ENCODE measurements around the gene COL6A3.

Gene COL6A3

GRCh38 chr2:237408335-237409000 is 5.5 kb downstream of the COL6A3 start:
- H3K36me3 Mint-ChIP-seq = no peaks in the 10 kb centered on the region
- no peaks in the 10 kb centered on the region for H3K4me1 Mint-ChIP-seq
- H3K9me3 Mint-ChIP-seq = no peaks in the 10 kb centered on the region
- no peaks in the 10 kb centered on the region for H3K27me3 Mint-ChIP-seq
- H3K4me3 Mint-ChIP-seq = no peak overlapping the region
- no peak overlapping the region for H3K27ac Mint-ChIP-seq

GRCh38 chr2:237407700-237408099 is 6.3 kb downstream of the COL6A3 start:
- Mint-ChIP-seq H3K4me1 (no peaks in the 10 kb centered on the region), H3K9me3 (no peaks in the 10 kb centered on the region), H3K4me3 (no peak overlapping the region), H3K27ac (no peak overlapping the region), H3K36me3 (no peaks in the 10 kb centered on the region), H3K27me3 (no peaks in the 10 kb centered on the region)

GRCh38 chr2:237406371-237406895 is 7.5 kb downstream of the COL6A3 start:
- H3K9me3 Mint-ChIP-seq = no peaks in the 10 kb centered on the region
- no peaks in the 10 kb centered on the region for H3K27me3 Mint-ChIP-seq
- no peak overlapping the region for H3K4me3 Mint-ChIP-seq
- no peaks in the 10 kb centered on the region for H3K4me1 Mint-ChIP-seq
- H3K36me3 Mint-ChIP-seq = no peaks in the 10 kb centered on the region
- no peak overlapping the region for H3K27ac Mint-ChIP-seq

GRCh38 chr2:237405605-237406004 is 8.4 kb downstream of the COL6A3 start:
- no peak overlapping the region for H3K4me3 Mint-ChIP-seq
- no peaks in the 10 kb centered on the region for H3K27me3 Mint-ChIP-seq
- H3K27ac Mint-ChIP-seq = no peak overlapping the region
- H3K9me3 Mint-ChIP-seq = no peaks in the 10 kb centered on the region
- no peaks in the 10 kb centered on the region for H3K36me3 Mint-ChIP-seq
- no peaks in the 10 kb centered on the region for H3K4me1 Mint-ChIP-seq

GRCh38 chr2:237405006-237405559 is 8.9 kb downstream of the COL6A3 start:
- Mint-ChIP-seq H3K27me3 (no peaks in the 10 kb centered on the region), H3K9me3 (no peaks in the 10 kb centered on the region), H3K4me1 (no peaks in the 10 kb centered on the region), H3K4me3 (no peak overlapping the region), H3K36me3 (no peaks in the 10 kb centered on the region), H3K27ac (no peak overlapping the region)

GRCh38 chr2:237404413-237404812 is 9.6 kb downstream of the COL6A3 start:
- H3K4me3 Mint-ChIP-seq = no peak overlapping the region
- H3K4me1 Mint-ChIP-seq = no peaks in the 10 kb centered on the region
- no peaks in the 10 kb centered on the region for H3K36me3 Mint-ChIP-seq
- no peaks in the 10 kb centered on the region for H3K27me3 Mint-ChIP-seq
- no peak overlapping the region for H3K27ac Mint-ChIP-seq
- H3K9me3 Mint-ChIP-seq = no peaks in the 10 kb centered on the region

GRCh38 chr2:237403024-237403882 is 10.7 kb downstream of the COL6A3 start:
- Mint-ChIP-seq H3K9me3 (no peaks in the 10 kb centered on the region), H3K4me1 (no peaks in the 10 kb centered on the region), H3K36me3 (no peaks in the 10 kb centered on the region), H3K27ac (no peak overlapping the region), H3K4me3 (no peak overlapping the region), H3K27me3 (no peaks in the 10 kb centered on the region)

GRCh38 chr2:237400199-237400598 is 13.8 kb downstream of the COL6A3 start:
- Mint-ChIP-seq H3K4me1 (no peaks in the 10 kb centered on the region), H3K27ac (no peak overlapping the region), H3K9me3 (no peaks in the 10 kb centered on the region), H3K27me3 (no peaks in the 10 kb centered on the region), H3K36me3 (no peaks in the 10 kb centered on the region), H3K4me3 (no peak overlapping the region)

GRCh38 chr2:237397072-237397471 is 16.9 kb downstream of the COL6A3 start:
- H3K27me3 Mint-ChIP-seq = no peaks in the 10 kb centered on the region
- H3K36me3 Mint-ChIP-seq = no peaks in the 10 kb centered on the region
- no peaks in the 10 kb centered on the region for H3K4me1 Mint-ChIP-seq
- no peaks in the 10 kb centered on the region for H3K9me3 Mint-ChIP-seq
- H3K4me3 Mint-ChIP-seq = no peak overlapping the region
- H3K27ac Mint-ChIP-seq = no peak overlapping the region

GRCh38 chr2:237393523-237393922 is 20.4 kb downstream of the COL6A3 start:
- Mint-ChIP-seq H3K9me3 (no peaks in the 10 kb centered on the region), H3K27ac (no peak overlapping the region), H3K4me3 (no peak overlapping the region), H3K36me3 (no peaks in the 10 kb centered on the region), H3K27me3 (no peaks in the 10 kb centered on the region), H3K4me1 (no peaks in the 10 kb centered on the region)

- H3K4me3 Mint-ChIP-seq = no peak overlapping the region
- no peaks in the 10 kb centered on the region for H3K27me3 Mint-ChIP-seq
- H3K27ac Mint-ChIP-seq = no peak overlapping the region
- no peaks in the 10 kb centered on the region for H3K9me3 Mint-ChIP-seq
- no peaks in the 10 kb centered on the region for H3K4me1 Mint-ChIP-seq
- no peaks in the 10 kb centered on the region for H3K36me3 Mint-ChIP-seq
These were observed 21.8 kb downstream of the COL6A3 start for GRCh38 chr2:237392186-237392585.

GRCh38 chr2:237391140-237391539 is 22.8 kb downstream of the COL6A3 start:
- H3K9me3 Mint-ChIP-seq = no peaks in the 10 kb centered on the region
- no peaks in the 10 kb centered on the region for H3K27me3 Mint-ChIP-seq
- no peak overlapping the region for H3K4me3 Mint-ChIP-seq
- H3K36me3 Mint-ChIP-seq = no peaks in the 10 kb centered on the region
- no peaks in the 10 kb centered on the region for H3K4me1 Mint-ChIP-seq
- no peak overlapping the region for H3K27ac Mint-ChIP-seq

GRCh38 chr2:237390235-237390634 is 23.7 kb downstream of the COL6A3 start:
- Mint-ChIP-seq H3K27me3 (no peaks in the 10 kb centered on the region), H3K9me3 (no peaks in the 10 kb centered on the region), H3K4me3 (no peak overlapping the region), H3K4me1 (no peaks in the 10 kb centered on the region), H3K36me3 (no peaks in the 10 kb centered on the region), H3K27ac (no peak overlapping the region)

GRCh38 chr2:237389831-237390230 is 24.1 kb downstream of the COL6A3 start:
- Mint-ChIP-seq H3K9me3 (no peaks in the 10 kb centered on the region), H3K36me3 (no peaks in the 10 kb centered on the region), H3K27ac (no peak overlapping the region), H3K4me1 (no peaks in the 10 kb centered on the region), H3K27me3 (no peaks in the 10 kb centered on the region), H3K4me3 (no peak overlapping the region)

GRCh38 chr2:237388036-237388435 is 25.9 kb downstream of the COL6A3 start:
- Mint-ChIP-seq H3K9me3 (no peaks in the 10 kb centered on the region), H3K27ac (no peak overlapping the region), H3K4me1 (no peaks in the 10 kb centered on the region), H3K27me3 (no peaks in the 10 kb centered on the region), H3K36me3 (no peaks in the 10 kb centered on the region), H3K4me3 (no peak overlapping the region)

GRCh38 chr2:237384672-237385020 is 29.3 kb downstream of the COL6A3 start:
- no peaks in the 10 kb centered on the region for H3K27me3 Mint-ChIP-seq
- H3K9me3 Mint-ChIP-seq = no peaks in the 10 kb centered on the region
- H3K27ac Mint-ChIP-seq = no peak overlapping the region
- H3K4me3 Mint-ChIP-seq = no peak overlapping the region
- H3K36me3 Mint-ChIP-seq = no peaks in the 10 kb centered on the region
- H3K4me1 Mint-ChIP-seq = no peaks in the 10 kb centered on the region

Data from activated naive CD4-positive, alpha-beta T cell treated with anti-CD3 and anti-CD28 coated beads, Interleukin-2, amount 50 U/mL, for 24 hours (primary cell).